Body of pancreas (tissue), 4 donors: ENCODE measurements around the gene EREG.

ENCODE experiments used
- POLR2A ChIP-seq, 3 donors: fragments of 450-650 bp; IDR thresholded peaks; one replicate each; pipeline ENCODE4 v1.6.1; 2016; ENCODE audit warnings: antibody characterized with exemption in 3 of 3, mild to moderate bottlenecking in 2 of 3
- TF ChIP-seq, protein P1 (sequence below), 7 experiments: fragments of 450-650 bp in 4 of 7; fragments of 200-600 bp in 3 of 7; sonication (generic) in 3 of 7; IDR thresholded peaks; one replicate each; pipeline ENCODE4 v1.5.1; 2016 to 2019; ENCODE audit warnings: antibody characterized with exemption in 7 of 7

DNA sequence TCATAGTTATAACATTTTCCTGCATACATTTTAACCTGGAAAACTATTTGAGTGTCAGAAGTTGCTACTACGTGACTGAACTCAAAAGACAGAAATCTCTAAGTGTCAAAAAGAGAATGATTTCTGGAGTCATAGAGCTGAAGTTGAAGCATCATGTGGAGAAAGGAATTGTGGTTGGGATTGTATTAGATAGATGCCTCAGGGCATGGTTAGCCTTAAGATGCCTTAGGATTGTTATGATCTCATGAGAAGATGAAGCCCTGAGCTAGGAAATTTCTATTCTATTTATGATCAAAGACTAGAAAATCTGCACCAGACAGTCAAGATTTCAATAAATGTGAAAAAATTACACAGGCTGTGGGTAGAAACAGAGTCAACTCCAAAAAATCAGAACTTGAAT is 36.4 kb upstream of the EREG start:
- TF ChIP-seq, protein P1, sequence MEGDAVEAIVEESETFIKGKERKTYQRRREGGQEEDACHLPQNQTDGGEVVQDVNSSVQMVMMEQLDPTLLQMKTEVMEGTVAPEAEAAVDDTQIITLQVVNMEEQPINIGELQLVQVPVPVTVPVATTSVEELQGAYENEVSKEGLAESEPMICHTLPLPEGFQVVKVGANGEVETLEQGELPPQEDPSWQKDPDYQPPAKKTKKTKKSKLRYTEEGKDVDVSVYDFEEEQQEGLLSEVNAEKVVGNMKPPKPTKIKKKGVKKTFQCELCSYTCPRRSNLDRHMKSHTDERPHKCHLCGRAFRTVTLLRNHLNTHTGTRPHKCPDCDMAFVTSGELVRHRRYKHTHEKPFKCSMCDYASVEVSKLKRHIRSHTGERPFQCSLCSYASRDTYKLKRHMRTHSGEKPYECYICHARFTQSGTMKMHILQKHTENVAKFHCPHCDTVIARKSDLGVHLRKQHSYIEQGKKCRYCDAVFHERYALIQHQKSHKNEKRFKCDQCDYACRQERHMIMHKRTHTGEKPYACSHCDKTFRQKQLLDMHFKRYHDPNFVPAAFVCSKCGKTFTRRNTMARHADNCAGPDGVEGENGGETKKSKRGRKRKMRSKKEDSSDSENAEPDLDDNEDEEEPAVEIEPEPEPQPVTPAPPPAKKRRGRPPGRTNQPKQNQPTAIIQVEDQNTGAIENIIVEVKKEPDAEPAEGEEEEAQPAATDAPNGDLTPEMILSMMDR (IDR thresholded peaks at IDR 0.05) = no peak
- no peak for TF ChIP-seq POLR2A (IDR thresholded peaks at IDR 0.05)
